ENCODE measurements around the gene ARF3. TPM values are rescaled to one million over a fixed set of nuclear protein-coding genes. Genes with fewer than 3 reads are reported as not detected.

The ARF3 gene
- total RNA-seq, 4 donors from 2014 or later, result 65.1 to 89.3 (median 80.1) TPM

GRCh38 chr12:48969833-48970701 lies 12.8 kb upstream of the ARF3 start:
- 10 to 12% methylated on average over 54 to 62 of the region's 77 CpGs for WGBS, 2 donors
- no peak overlapping the region for H3K4me3 ChIP-seq (ENCODE audit: low read depth, poor library complexity, severe bottlenecking)
- TF ChIP-seq POLR2A (IDR thresholded peaks at IDR 0.05), result no peak
- TF ChIP-seq CTCF (IDR thresholded peaks at IDR 0.05), result no peak
- no peak for DNase-seq (ENCODE audit: low spot score in 2 of 2)
- intact Hi-C loops (cut with DNase I; ENCODE audit: low total_unique reads), result no loop called here

GRCh38 chr12:48969160-48969771 lies 12.0 kb upstream of the ARF3 start:
- no peak for DNase-seq (ENCODE audit: low spot score in 2 of 2)
- WGBS, 2 donors, result 33 to 46% methylated on average over 8 of the region's 8 CpGs
- H3K4me3 ChIP-seq (ENCODE audit: low read depth, poor library complexity, severe bottlenecking), result no peak overlapping the region
- intact Hi-C loops (cut with DNase I; ENCODE audit: low total_unique reads), result no loop called here
- TF ChIP-seq POLR2A (IDR thresholded peaks at IDR 0.05) (no peak), CTCF (IDR thresholded peaks at IDR 0.05) (no peak)

- no peak overlapping the region for H3K4me3 ChIP-seq (ENCODE audit: low read depth, poor library complexity, severe bottlenecking)
- intact Hi-C loops (cut with DNase I; ENCODE audit: low total_unique reads), result no loop called here
- 76 to 78% methylated on average over 3 of the region's 3 CpGs for WGBS, 2 donors
- TF ChIP-seq POLR2A (IDR thresholded peaks at IDR 0.05) (no peak), CTCF (IDR thresholded peaks at IDR 0.05) (no peak)
- DNase-seq (ENCODE audit: low spot score in 2 of 2), result no peak
Observed at GRCh38 chr12:48968467-48968866, 11.2 kb upstream of the ARF3 start.

- intact Hi-C loops (cut with DNase I; ENCODE audit: low total_unique reads), result no loop called here
- 81 to 83% methylated on average over 7 of the region's 7 CpGs for WGBS, 2 donors
- DNase-seq (ENCODE audit: low spot score in 2 of 2), result no peak
Observed at GRCh38 chr12:48967991-48968390, 10.7 kb upstream of the ARF3 start.

GRCh38 chr12:48966177-48966895 lies 9.0 kb upstream of the ARF3 start:
- TF ChIP-seq POLR2A (IDR thresholded peaks at IDR 0.05), result no peak
- no peak for TF ChIP-seq CTCF (IDR thresholded peaks at IDR 0.05)
- intact Hi-C loops (cut with DNase I; ENCODE audit: low total_unique reads), result no loop called here
- no peak overlapping the region for H3K4me3 ChIP-seq (ENCODE audit: low read depth, poor library complexity, severe bottlenecking)
- no peak for DNase-seq (ENCODE audit: low spot score in 2 of 2)
- 55 to 66% methylated on average over 19 to 20 of the region's 20 CpGs for WGBS, 2 donors

More at GRCh38 chr12:48967991-48968390, 10.7 kb upstream of the ARF3 start:
- no peak overlapping the region for H3K4me3 ChIP-seq (ENCODE audit: low read depth, poor library complexity, severe bottlenecking)
- no peak for TF ChIP-seq POLR2A (IDR thresholded peaks at IDR 0.05)
- no peak for TF ChIP-seq CTCF (IDR thresholded peaks at IDR 0.05)

All from lower leg skin (tissue), 4 donors.